ENCODE data around the gene SHF. TPM values are rescaled to one million over a fixed set of nuclear protein-coding genes. Genes with fewer than 3 reads are reported as not detected.

The SHF gene
- total and polyA plus RNA-seq, 2 of the 8 experiments (the other 6 are each of a cell fraction or from before 2014, with no cell fraction given), result 13.1 to 26.7 TPM

GRCh38 chr15:45143946-45144345, 43.8 kb downstream of the SHF start:
- no peak overlapping the region for H3K9ac ChIP-seq (replicated peaks in 1 of 4; ENCODE audit: extremely low read depth in 1 of 4, low read depth in 3 of 4, low read length in 3 of 4)
- no peaks in the 10 kb centered on the region for H3K23me2 ChIP-seq (ENCODE audit: low read depth, low read length)
- H3K79me2 ChIP-seq (ENCODE audit: control insufficient read depth in 1 of 2, insufficient read depth in 2 of 2, low read length in 2 of 2), result no peaks in the 10 kb centered on the region
- H3K14ac ChIP-seq (ENCODE audit: insufficient read length), result no peak overlapping the region
- no peaks in the 10 kb centered on the region for H3K9me3 ChIP-seq (ENCODE audit: insufficient read depth in 2 of 2, low read depth in 1 of 2, low read length in 1 of 2)
- H4K91ac ChIP-seq (replicated peaks; ENCODE audit: insufficient read length, low read length), result no peak overlapping the region
- WGBS, 2 experiments (ENCODE audit: extremely low coverage in 1 of 2, insufficient coverage in 1 of 2, insufficient read length in 1 of 2, insufficient replicate concordance in 2 of 2, low coverage in 1 of 2, low lambda C conversion rate in 2 of 2, missing lambda C conversion rate in 1 of 2), result 86% methylated on average over 11 of the region's 11 CpGs; no CpG with 5 or more reads in 1 of the 2 experiments
- H3K18ac ChIP-seq (ENCODE audit: extremely low read depth, low read length), result no peak overlapping the region
- H4K8ac ChIP-seq (ENCODE audit: extremely low read depth, insufficient read depth, low read length), result no peak overlapping the region
- no peak overlapping the region for H3K4ac ChIP-seq (replicated peaks; ENCODE audit: insufficient read length, low read depth, low read length)
- no peak overlapping the region for H3K23ac ChIP-seq (ENCODE audit: insufficient read length)
- H2BK20ac ChIP-seq (ENCODE audit: low read length), result no peak overlapping the region
- H3K56ac ChIP-seq (replicated peaks; ENCODE audit: insufficient read length, low read depth, low read length), result no peak overlapping the region
- CTCF ChIA-PET (ENCODE audit: partially characterized antibody), result interaction anchor here (0.8 to 10.1 kb wide), 7 partner anchors 9 to 249 kb away, joined by 3 to 57 read pairs (median 4); no protein-coding TSS in a partner anchor
- H2BK15ac ChIP-seq (ENCODE audit: low read length), result no peak overlapping the region
- H3K36me3 ChIP-seq (ENCODE audit: control insufficient read depth in 2 of 4, insufficient read depth in 4 of 4, low read length in 3 of 4), result no peaks in the 10 kb centered on the region
- FAIRE-seq (no peak), DNase-seq (ENCODE audit: low read depth in 1 of 2, low spot score in 2 of 2) (no peak)
- H2BK120ac ChIP-seq (replicated peaks; ENCODE audit: low read depth, low read length), result no peak overlapping the region
- no peak overlapping the region for H4K5ac ChIP-seq (ENCODE audit: insufficient read length, low read depth, low read length)
- no peaks in the 10 kb centered on the region; a peak in 1 of 7 replicates for H3K27me3 ChIP-seq (replicated peaks in 1 of 4; ENCODE audit: control insufficient read depth in 3 of 4, extremely low read depth in 1 of 4, insufficient read depth in 3 of 4, low read length in 3 of 4)
- no peak overlapping the region for H3K27ac ChIP-seq (ENCODE audit: low read depth, low read length)
- no peak overlapping the region for H2BK5ac ChIP-seq (ENCODE audit: low read depth, low read length)
- no peak overlapping the region for H2BK12ac ChIP-seq (ENCODE audit: low read depth, low read length)
- H3K79me1 ChIP-seq (ENCODE audit: low read depth, low read length), result no peaks in the 10 kb centered on the region; the same call in 1 of the 2 replicates
- POLR2A ChIA-PET (ENCODE audit: partially characterized antibody), result interaction anchor here (2.0 kb wide), 1 partner anchor 14 kb away, joined by 6 read pairs; the partner anchor contains the start of genes DUOX1 and DUOXA1
- H3K4me2 ChIP-seq (ENCODE audit: insufficient read depth in 1 of 2, low read depth in 2 of 2, low read length in 2 of 2), result no peak overlapping the region
- H2AK5ac ChIP-seq (ENCODE audit: low read depth, low read length), result no peak overlapping the region
- no peaks in the 10 kb centered on the region for H4K20me1 ChIP-seq (replicated peaks in 1 of 2; ENCODE audit: control insufficient read depth in 1 of 2, insufficient read depth in 2 of 2, low read length in 2 of 2)
- no peak overlapping the region for H3K4me3 ChIP-seq (ENCODE audit: extremely low read depth in 1 of 4, insufficient read depth in 2 of 4, low read depth in 3 of 4, low read length in 4 of 4)
- no peaks in the 10 kb centered on the region; a peak in 1 of 7 replicates for H3K4me1 ChIP-seq (replicated peaks in 1 of 4; ENCODE audit: control insufficient read depth in 3 of 4, insufficient read depth in 4 of 4, low read length in 3 of 4)
- no peak overlapping the region for H2AFZ ChIP-seq (ENCODE audit: low read length)
- TF ChIP-seq KDM5A (IDR thresholded peaks at IDR 0.05; ENCODE audit: low read length), result no peak
- TF ChIP-seq GTF2F1 (IDR thresholded peaks at IDR 0.05; ENCODE audit: borderline replicate concordance, low read depth, low read length), result no peak
